Keratinocyte (primary cell): ENCODE measurements around the gene TMC5. TPM values are rescaled to one million over a fixed set of nuclear protein-coding genes. Genes with fewer than 3 reads are reported as not detected.

Experiments
- DNase-seq: peaks from one replicate; pipeline ENCODE4 v3.0.0-alpha.2; 2011; ENCODE audit warnings: low read depth, missing footprints, low spot score
- FAIRE-seq: peaks from 2 replicates; lab custom pipeline; 2011; peaks lifted over from hg19 to GRCh38; lab: Jason Lieb, UNC
- H2AFZ ChIP-seq: 2 replicates; pipeline ENCODE4 v1.6.0; 2012; ENCODE audit warnings: low read length, control low read depth, inconsistent platforms; ENCODE audit not compliant: control insufficient read depth
- H3K27ac ChIP-seq: 2 replicates; pipeline ENCODE4 v1.5.1; 2011; ENCODE audit warnings: low read length; ENCODE audit not compliant: control insufficient read depth, insufficient read depth
- H3K27me3 ChIP-seq: 3 replicates; pipeline ENCODE4 v1.6.0; 2011; ENCODE audit warnings: low read length; ENCODE audit not compliant: control insufficient read depth, insufficient read depth; ENCODE audit errors: extremely low read depth
- H3K36me3 ChIP-seq, 2 experiments: 2 replicates in 1 of 2; 3 replicates in 1 of 2; pipeline ENCODE4 v1.5.1; 2011; ENCODE audit warnings: low read length in 2 of 2, mild to moderate bottlenecking in 1 of 2; ENCODE audit not compliant: control insufficient read depth in 2 of 2, insufficient read depth in 2 of 2; ENCODE audit errors: extremely low read depth in 1 of 2
- H3K4me1 ChIP-seq: 3 replicates; pipeline ENCODE4 v1.5.1; 2011; ENCODE audit warnings: low read length; ENCODE audit not compliant: control insufficient read depth, insufficient read depth; ENCODE audit errors: extremely low read depth
- H3K4me2 ChIP-seq: 3 replicates; pipeline ENCODE4 v1.6.0; 2011; ENCODE audit warnings: low read depth, low read length; ENCODE audit not compliant: control insufficient read depth, insufficient read depth; ENCODE audit errors: extremely low read depth
- H3K4me3 ChIP-seq, 3 experiments: fragments of 200-600 bp in 1 of 3; sonication (generic) in 1 of 3; 2 replicates in 2 of 3; 3 replicates in 1 of 3; pipeline ENCODE4 v1.5.1; 2011 to 2016; ENCODE audit warnings: low read length in 3 of 3, mild to moderate bottlenecking in 3 of 3, control low read depth in 2 of 3, inconsistent platforms in 1 of 3, low read depth in 1 of 3, mixed read lengths in 1 of 3, mixed run types in 1 of 3, moderate library complexity in 1 of 3; ENCODE audit not compliant: control insufficient read depth in 2 of 3, insufficient read depth in 2 of 3; ENCODE audit errors: extremely low read depth in 1 of 3
- H3K79me2 ChIP-seq: 2 replicates; pipeline ENCODE4 v1.6.0; 2012; ENCODE audit warnings: low read length; ENCODE audit not compliant: control insufficient read depth, insufficient read depth
- H3K9ac ChIP-seq: 3 replicates; pipeline ENCODE4 v1.6.0; 2011; ENCODE audit warnings: low read length; ENCODE audit not compliant: control insufficient read depth, insufficient read depth; ENCODE audit errors: extremely low read depth
- H3K9me1 ChIP-seq: 3 replicates; pipeline ENCODE4 v1.6.0; 2011; ENCODE audit warnings: low read length; ENCODE audit not compliant: control insufficient read depth, insufficient read depth; ENCODE audit errors: extremely low read depth
- H3K9me3 ChIP-seq: 2 replicates; pipeline ENCODE4 v1.5.1; 2012; ENCODE audit warnings: low read depth, low read length; ENCODE audit not compliant: control insufficient read depth
- H4K20me1 ChIP-seq: 3 replicates; pipeline ENCODE4 v1.6.0; 2011; ENCODE audit warnings: low read length; ENCODE audit not compliant: control insufficient read depth, insufficient read depth; ENCODE audit errors: extremely low read depth
- EZH2 ChIP-seq: IDR thresholded peaks from one replicate; pipeline ENCODE4 v1.6.1; 2012; ENCODE audit warnings: inconsistent platforms, mild to moderate bottlenecking, low read length, moderate library complexity
- dilution Hi-C: fragments of 300-500 bp; cut with MboI; formaldehyde crosslinking; loops from one replicate; pipeline ENCODE4 v1.7.0; 2020; ENCODE audit warnings: low sequenced_read_pairs; ENCODE audit not compliant: extremely low pct_ligation_motif_present
- polyA plus RNA-seq, 5 experiments: library from polyadenylated mRNA; depleted of rRNA in 3 of 5; stranded (reverse) in 3 of 5; stranded (forward) in 1 of 5; unstranded in 1 of 5; fragments of >200 nt; gene quantifications; 1 replicate in 1 of 5; 2 replicates in 3 of 5; 3 replicates in 1 of 5; pipeline versions ENCODE4 v1.2.1 to v1.2.3, GENCODE V29; 2011 to 2012; ENCODE audit warnings: missing spikeins in 2 of 5, low read depth in 1 of 5, low replicate concordance in 1 of 5
- TF ChIP-seq, protein P1 (sequence below), 3 experiments: IDR thresholded peaks in 1 of 3; conservative IDR thresholded peaks in 1 of 3; optimal IDR thresholded peaks in 1 of 3; 2 replicates in 2 of 3; 3 replicates in 1 of 3; pipeline versions ENCODE3 to v1.5.1; 2011; ENCODE audit warnings: low read length in 3 of 3, mild to moderate bottlenecking in 3 of 3, moderate library complexity in 2 of 3, control low read depth in 1 of 3, inconsistent platforms in 1 of 3; ENCODE audit not compliant: insufficient read depth in 2 of 3; ENCODE audit errors: extremely low read depth in 1 of 3

The TMC5 gene
- polyA plus RNA-seq, 1 donor (not counting 4 experiments of a cell fraction or from before 2014, with no cell fraction given), result 0.18 TPM

DNA sequence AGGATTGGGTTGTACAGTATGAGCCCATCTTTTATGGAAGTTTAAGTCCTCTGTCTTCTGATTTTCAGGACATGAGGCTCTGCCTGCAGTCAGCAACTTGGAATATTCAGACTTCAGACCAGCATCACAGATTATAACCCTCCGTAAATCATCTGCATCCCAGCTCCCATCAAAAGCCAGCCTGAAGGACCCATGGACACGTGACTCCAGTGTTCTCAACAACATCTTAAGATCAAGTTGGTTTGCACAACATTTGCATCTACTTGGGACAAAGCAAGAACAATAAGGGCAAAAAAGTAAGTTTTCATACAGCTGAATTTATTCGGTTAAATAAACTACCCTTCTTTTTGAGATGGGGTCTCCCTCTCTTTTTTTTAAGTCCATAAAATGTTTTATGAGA lies 12.7 kb downstream of the TMC5 start:
- H3K9ac ChIP-seq, result no peak overlapping the region

DNA sequence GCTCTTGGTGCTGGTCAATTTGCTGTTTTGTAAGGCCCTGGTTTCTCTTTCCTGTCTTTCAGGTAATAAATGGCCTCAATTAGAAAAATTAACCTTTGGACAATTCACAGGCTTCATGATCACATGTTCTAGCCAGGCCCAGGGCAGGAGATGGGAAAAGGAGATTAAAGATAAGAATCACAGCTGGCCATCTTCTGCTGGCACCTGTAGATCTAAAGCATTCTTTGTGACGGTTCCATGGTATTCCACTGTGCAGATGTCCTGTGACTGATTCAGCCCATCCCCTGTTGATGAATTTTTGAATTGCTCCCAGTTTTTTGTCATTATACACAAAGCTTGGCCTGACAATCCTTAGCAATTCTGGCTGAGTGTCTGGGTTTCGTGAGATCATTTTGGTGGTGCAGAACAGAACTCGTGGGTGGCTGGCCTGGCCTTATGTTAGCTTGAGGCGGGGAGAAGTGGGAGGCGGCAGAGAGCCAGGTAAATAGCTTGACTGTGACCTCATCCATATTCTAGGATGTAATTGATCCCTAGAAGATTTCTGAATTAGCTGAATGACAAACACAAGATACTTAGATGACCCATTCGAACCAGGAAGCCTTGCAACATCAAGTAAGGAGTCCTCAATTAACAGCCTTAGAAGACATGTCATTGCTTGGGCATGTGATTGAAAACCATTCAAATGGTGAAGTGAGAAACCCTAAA lies 14.1 kb downstream of the TMC5 start:
- no peak overlapping the region for H3K27ac ChIP-seq
- no peak for FAIRE-seq
- no peaks in the 10 kb centered on the region for H3K4me1 ChIP-seq
- dilution Hi-C loops, result no loop called here
- no peak for DNase-seq
- no peak overlapping the region for H2AFZ ChIP-seq
- no peaks in the 10 kb centered on the region for H3K27me3 ChIP-seq
- H3K36me3 ChIP-seq, result no peaks in the 10 kb centered on the region
- no peak for TF ChIP-seq EZH2
- TF ChIP-seq, protein P1, sequence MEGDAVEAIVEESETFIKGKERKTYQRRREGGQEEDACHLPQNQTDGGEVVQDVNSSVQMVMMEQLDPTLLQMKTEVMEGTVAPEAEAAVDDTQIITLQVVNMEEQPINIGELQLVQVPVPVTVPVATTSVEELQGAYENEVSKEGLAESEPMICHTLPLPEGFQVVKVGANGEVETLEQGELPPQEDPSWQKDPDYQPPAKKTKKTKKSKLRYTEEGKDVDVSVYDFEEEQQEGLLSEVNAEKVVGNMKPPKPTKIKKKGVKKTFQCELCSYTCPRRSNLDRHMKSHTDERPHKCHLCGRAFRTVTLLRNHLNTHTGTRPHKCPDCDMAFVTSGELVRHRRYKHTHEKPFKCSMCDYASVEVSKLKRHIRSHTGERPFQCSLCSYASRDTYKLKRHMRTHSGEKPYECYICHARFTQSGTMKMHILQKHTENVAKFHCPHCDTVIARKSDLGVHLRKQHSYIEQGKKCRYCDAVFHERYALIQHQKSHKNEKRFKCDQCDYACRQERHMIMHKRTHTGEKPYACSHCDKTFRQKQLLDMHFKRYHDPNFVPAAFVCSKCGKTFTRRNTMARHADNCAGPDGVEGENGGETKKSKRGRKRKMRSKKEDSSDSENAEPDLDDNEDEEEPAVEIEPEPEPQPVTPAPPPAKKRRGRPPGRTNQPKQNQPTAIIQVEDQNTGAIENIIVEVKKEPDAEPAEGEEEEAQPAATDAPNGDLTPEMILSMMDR (optimal IDR thresholded peaks at IDR 0.05 in 1 of 3, IDR thresholded peaks at IDR 0.05 in 1 of 3, conservative IDR thresholded peaks at IDR 0.05 in 1 of 3; ENCODE audit: extremely low read depth in 1 of 3, insufficient read depth in 2 of 3, low read length in 3 of 3), result no peak
- no peak overlapping the region for H3K9ac ChIP-seq
- no peaks in the 10 kb centered on the region for H4K20me1 ChIP-seq
- no peaks in the 10 kb centered on the region for H3K9me1 ChIP-seq
- H3K79me2 ChIP-seq, result no peaks in the 10 kb centered on the region
- no peak overlapping the region for H3K4me3 ChIP-seq
- H3K4me2 ChIP-seq, result no peak overlapping the region
- no peaks in the 10 kb centered on the region for H3K9me3 ChIP-seq

More for the DNA sequence above, 12.7 kb downstream of the TMC5 start:
- Histone ChIP-seq H4K20me1 (no peaks in the 10 kb centered on the region), H2AFZ (no peak overlapping the region), H3K4me3 (no peak overlapping the region), H3K4me2 (no peak overlapping the region), H3K9me3 (no peaks in the 10 kb centered on the region), H3K27me3 (no peaks in the 10 kb centered on the region), H3K79me2 (no peaks in the 10 kb centered on the region), H3K4me1 (no peaks in the 10 kb centered on the region), H3K27ac (no peak overlapping the region), H3K36me3 (no peaks in the 10 kb centered on the region), H3K9me1 (no peaks in the 10 kb centered on the region)
- FAIRE-seq, result no peak
- no peak for DNase-seq
- dilution Hi-C loops, result no loop called here
- no peak for TF ChIP-seq EZH2
- TF ChIP-seq, protein P1 (optimal IDR thresholded peaks at IDR 0.05 in 1 of 3, IDR thresholded peaks at IDR 0.05 in 1 of 3, conservative IDR thresholded peaks at IDR 0.05 in 1 of 3; ENCODE audit: extremely low read depth in 1 of 3, insufficient read depth in 2 of 3, low read length in 3 of 3), result no peak
